Measurements from ENCODE around the gene LIN37. TPM values are rescaled to one million over a fixed set of nuclear protein-coding genes. Genes with fewer than 3 reads are reported as not detected.

LIN37 gene
- total RNA-seq, 3 donors from 2014 or later = 7.6 to 14.3 (median 8.6) TPM

- Histone ChIP-seq H3K4me1 (ENCODE audit: low read depth) (peaks cover 30% of the 10 kb centered on the region), H3K4me3 (no peak overlapping the region), H3K9me3 (no peaks in the 10 kb centered on the region), H3K36me3 (ENCODE audit: low read depth) (peaks cover 7% of the 10 kb centered on the region)
- intact Hi-C loops (cut with DNase I, micrococcal nuclease) = no loop called here
- DNase-seq (no peak), ATAC-seq (no peak)
- no peak for TF ChIP-seq CTCF (IDR thresholded peaks at IDR 0.05)
Observed at GRCh38 chr19:35751839-35752745, 3.7 kb downstream of the LIN37 start.

GRCh38 chr19:35752746-35753350 is 4.5 kb downstream of the LIN37 start:
- no peak for ATAC-seq
- DNase-seq = no peak
- peaks cover 35% of the 10 kb centered on the region for H3K4me1 ChIP-seq (ENCODE audit: low read depth)
- H3K36me3 ChIP-seq (ENCODE audit: low read depth) = peaks cover 7% of the 10 kb centered on the region
- no peak for TF ChIP-seq CTCF (IDR thresholded peaks at IDR 0.05)
- no peak overlapping the region for H3K4me3 ChIP-seq
- H3K9me3 ChIP-seq = no peaks in the 10 kb centered on the region
- intact Hi-C loops (cut with DNase I, micrococcal nuclease) = no loop called here

- ATAC-seq (no peak), DNase-seq (no peak)
- H3K4me3 ChIP-seq = no peak overlapping the region
- peaks cover 7% of the 10 kb centered on the region for H3K36me3 ChIP-seq (ENCODE audit: low read depth)
- H3K9me3 ChIP-seq = no peaks in the 10 kb centered on the region
- H3K4me1 ChIP-seq (ENCODE audit: low read depth) = peaks cover 39% of the 10 kb centered on the region
- TF ChIP-seq CTCF (IDR thresholded peaks at IDR 0.05) = no peak
- intact Hi-C loops (cut with DNase I, micrococcal nuclease) = no loop called here
Observed at GRCh38 chr19:35753634-35754369, 5.4 kb downstream of the LIN37 start.

- ATAC-seq = no peak
- no peak for DNase-seq
- TF ChIP-seq CTCF (IDR thresholded peaks at IDR 0.05) = no peak
- H3K4me1 ChIP-seq (ENCODE audit: low read depth) = peaks cover 35% of the 10 kb centered on the region
- intact Hi-C loops (cut with DNase I, micrococcal nuclease) = no loop called here
- H3K36me3 ChIP-seq (ENCODE audit: low read depth) = peaks cover 7% of the 10 kb centered on the region
- H3K9me3 ChIP-seq = no peaks in the 10 kb centered on the region
- no peak overlapping the region for H3K4me3 ChIP-seq
Observed at GRCh38 chr19:35754370-35755130, 6.2 kb downstream of the LIN37 start.

- no peak for TF ChIP-seq CTCF (IDR thresholded peaks at IDR 0.05)
- Histone ChIP-seq H3K4me3 (no peak overlapping the region), H3K36me3 (ENCODE audit: low read depth) (peaks cover 7% of the 10 kb centered on the region), H3K4me1 (ENCODE audit: low read depth) (peaks cover 32% of the 10 kb centered on the region), H3K9me3 (no peaks in the 10 kb centered on the region)
- ATAC-seq = peak; percentile 1
- intact Hi-C loops (cut with DNase I, micrococcal nuclease) = no loop called here
- DNase-seq = no peak
Observed at GRCh38 chr19:35755131-35755549, 6.8 kb downstream of the LIN37 start.

Data from mucosa of descending colon (tissue), 3 donors.